GM06990 (cell line): ENCODE data around the gene BMP7.

Source experiments
- DNase-seq: peaks from one replicate; pipeline ENCODE4 v3.0.0-alpha.2; 2011; ENCODE audit not compliant: insufficient read length; ENCODE audit errors: extremely low read depth
- H3K27me3 ChIP-seq: replicated peaks from 2 replicates; pipeline ENCODE4 v1.6.0; 2011; ENCODE audit warnings: low read length; ENCODE audit not compliant: control insufficient read depth, insufficient read depth
- H3K36me3 ChIP-seq: 2 replicates; pipeline ENCODE4 v1.5.1; 2011; ENCODE audit warnings: low read length; ENCODE audit not compliant: control insufficient read depth, insufficient read depth
- H3K4me3 ChIP-seq: replicated peaks from 2 replicates; pipeline ENCODE4 v1.5.1; 2011; ENCODE audit warnings: low read depth, mild to moderate bottlenecking, control low read depth, low read length
- CTCF ChIP-seq: IDR thresholded peaks from 2 replicates; pipeline ENCODE4 v1.5.1; 2011; ENCODE audit warnings: low read length, control low read depth, mild to moderate bottlenecking, inconsistent platforms; ENCODE audit not compliant: insufficient read depth, poor library complexity, severe bottlenecking

Gene BMP7

GRCh38 chr20:57224641-57225138 lies 41.8 kb downstream of the BMP7 start:
- peaks cover 3% of the 10 kb centered on the region for H3K27me3 ChIP-seq
- no peak for TF ChIP-seq CTCF
- H3K4me3 ChIP-seq = no peak overlapping the region
- no peak for DNase-seq
- H3K36me3 ChIP-seq = no peaks in the 10 kb centered on the region

GRCh38 chr20:57223648-57224489 lies 42.6 kb downstream of the BMP7 start:
- Histone ChIP-seq H3K4me3 (no peak overlapping the region), H3K36me3 (no peaks in the 10 kb centered on the region), H3K27me3 (peaks cover 3% of the 10 kb centered on the region)
- TF ChIP-seq CTCF = no peak
- no peak for DNase-seq

DNA sequence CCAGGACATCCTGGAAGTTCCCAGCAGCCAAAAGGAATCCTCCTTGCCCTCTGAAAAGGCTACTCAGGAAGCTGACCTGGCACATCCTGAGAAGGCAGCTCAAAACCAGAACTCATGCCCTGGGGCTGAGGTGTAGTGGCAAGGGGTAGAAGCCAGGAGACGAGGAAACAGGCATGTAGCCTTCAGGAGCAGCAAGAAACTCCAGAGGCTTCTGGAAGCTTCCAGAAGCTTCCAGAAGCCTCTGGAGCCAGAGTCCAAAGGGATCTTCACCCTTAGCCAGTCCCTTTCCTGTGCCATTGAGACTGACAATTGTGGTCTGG lies 43.9 kb downstream of the BMP7 start:
- H3K27me3 ChIP-seq = peaks cover 3% of the 10 kb centered on the region
- no peak for TF ChIP-seq CTCF
- no peaks in the 10 kb centered on the region for H3K36me3 ChIP-seq
- DNase-seq = no peak
- H3K4me3 ChIP-seq = no peak overlapping the region

DNA sequence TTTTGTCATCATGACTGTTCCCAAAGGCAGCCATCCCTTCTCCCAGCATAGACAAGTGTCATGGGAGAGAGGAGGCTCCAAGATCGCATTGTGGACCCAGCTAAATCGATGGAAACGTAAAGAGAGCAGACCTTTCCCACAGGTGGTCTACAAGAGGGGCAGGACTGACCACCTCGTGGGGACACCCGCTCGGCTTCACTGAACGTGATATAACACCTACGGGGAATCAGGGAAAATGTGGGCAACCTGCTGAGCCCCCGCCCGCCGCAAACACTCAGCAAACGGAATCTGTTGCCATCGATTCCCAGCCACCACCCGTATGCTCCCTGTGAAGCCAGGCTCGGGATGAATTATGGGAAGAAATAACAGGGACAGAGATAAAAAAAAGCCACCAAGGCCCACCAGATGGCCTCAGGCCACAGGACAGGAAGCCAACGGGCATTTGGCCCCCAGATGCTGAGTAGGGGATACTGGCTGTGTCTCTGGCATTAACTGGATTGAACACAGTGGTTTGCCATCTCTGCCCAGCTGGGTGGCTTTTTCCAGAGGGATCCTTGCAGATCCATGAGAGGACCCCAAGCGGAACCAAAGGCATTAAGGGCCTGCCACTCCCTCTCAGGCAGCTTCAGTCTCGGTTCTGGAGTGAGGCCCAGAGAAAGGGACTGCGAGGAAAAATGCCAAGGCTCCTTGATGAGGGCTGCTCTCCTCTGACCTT lies 44.4 kb downstream of the BMP7 start:
- Histone ChIP-seq H3K36me3 (no peaks in the 10 kb centered on the region), H3K27me3 (peaks cover 3% of the 10 kb centered on the region), H3K4me3 (no peak overlapping the region)
- DNase-seq = no peak
- no peak for TF ChIP-seq CTCF

DNA sequence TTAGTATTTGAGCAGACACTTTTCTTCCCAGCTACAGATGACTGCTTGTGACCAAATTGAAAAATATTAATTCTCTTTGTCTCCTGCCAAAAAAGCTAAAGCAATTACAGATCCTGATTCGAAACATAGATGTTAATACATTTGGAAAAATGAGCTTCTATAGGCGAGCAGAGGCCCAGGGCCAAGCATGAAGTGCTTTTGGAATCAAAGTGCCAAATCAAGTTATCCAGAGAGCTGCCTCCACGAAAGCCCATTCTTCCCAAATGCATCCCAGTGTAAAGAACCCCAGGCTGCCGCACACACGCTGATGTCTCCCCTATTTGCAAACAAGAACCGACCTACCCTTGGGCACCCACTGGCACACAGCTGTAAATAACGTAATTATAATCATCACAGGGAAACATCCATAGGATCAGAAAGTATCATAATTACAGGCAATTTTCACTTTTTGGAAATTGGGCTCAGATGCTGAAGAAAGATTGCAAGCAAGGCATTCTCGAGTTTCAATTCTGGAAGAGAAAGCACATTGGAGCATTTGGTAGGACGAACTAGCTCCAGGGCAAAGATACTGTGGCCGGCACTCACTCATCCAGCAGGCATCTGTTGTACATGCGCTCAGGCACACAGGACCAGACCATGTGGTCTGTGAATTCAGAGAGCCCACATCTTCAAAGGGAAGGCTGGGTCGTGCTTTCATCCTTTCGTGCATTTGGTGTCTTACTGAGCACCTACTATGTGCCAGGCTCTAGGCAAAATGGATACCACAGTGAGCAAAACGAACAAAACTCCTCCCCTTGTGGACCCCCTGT lies 45.9 kb downstream of the BMP7 start:
- no peak overlapping the region for H3K4me3 ChIP-seq
- no peak for TF ChIP-seq CTCF
- H3K27me3 ChIP-seq = peaks cover 3% of the 10 kb centered on the region
- H3K36me3 ChIP-seq = no peaks in the 10 kb centered on the region
- no peak for DNase-seq
